Spleen (tissue), 11 donors: ENCODE data around the gene ERBB2. TPM values are rescaled to one million over a fixed set of nuclear protein-coding genes. Genes with fewer than 3 reads are reported as not detected.
"Not testable (repeated sequence)": the region's sequence is repeated elsewhere in the genome, so short reads cannot be mapped to it uniquely, and the experiment has no call there.

Source experiments
- DNase-seq: peaks from one replicate; pipeline ENCODE4 v3.0.0-alpha.2; 2020
- H3K27ac ChIP-seq, 8 donors: fragments of 200-600 bp; sonication (generic) in 7 of 8; 1 replicate in 4 of 8; 2 replicates in 4 of 8; pipeline versions ENCODE4 v1.5.0 to v1.8.0; 2016 to 2021; ENCODE audit warnings: inconsistent platforms in 4 of 8, mild to moderate bottlenecking in 4 of 8, moderate library complexity in 1 of 8
- H3K27me3 ChIP-seq, 7 donors: fragments of 200-600 bp; sonication (generic) in 6 of 7; replicated peaks in 1 of 7; 1 replicate in 4 of 7; 2 replicates in 3 of 7; pipeline versions ENCODE4 v1.5.0 to v1.8.0; 2016 to 2021; ENCODE audit warnings: inconsistent platforms in 3 of 7, mild to moderate bottlenecking in 1 of 7
- H3K36me3 ChIP-seq, 6 donors: fragments of 200-600 bp; sonication (generic) in 5 of 6; 1 replicate in 4 of 6; 2 replicates in 2 of 6; pipeline versions ENCODE4 v1.5.0 to v1.8.0; 2016 to 2021; ENCODE audit warnings: inconsistent platforms in 2 of 6
- H3K4me1 ChIP-seq, 6 donors: fragments of 200-600 bp; sonication (generic) in 5 of 6; 1 replicate in 3 of 6; 2 replicates in 3 of 6; pipeline versions ENCODE4 v1.5.0 to v1.8.0; 2016 to 2021; ENCODE audit warnings: inconsistent platforms in 3 of 6
- H3K4me3 ChIP-seq, 8 donors: fragments of 200-600 bp; sonication (generic) in 7 of 8; 1 replicate in 4 of 8; 2 replicates in 4 of 8; pipeline versions ENCODE4 v1.5.0 to v1.8.0; 2016 to 2021; ENCODE audit warnings: inconsistent platforms in 4 of 8, mild to moderate bottlenecking in 4 of 8, moderate library complexity in 2 of 8
- H3K9me3 ChIP-seq, 8 donors: fragments of 200-600 bp; sonication (generic) in 7 of 8; 1 replicate in 4 of 8; 2 replicates in 4 of 8; pipeline versions ENCODE4 v1.5.0 to v1.8.0; 2016 to 2021; ENCODE audit warnings: inconsistent platforms in 4 of 8
- POLR2A ChIP-seq, 3 donors: fragments of 450-650 bp; IDR thresholded peaks; one replicate each; pipeline ENCODE4 v1.5.1; 2017; ENCODE audit warnings: antibody characterized with exemption in 3 of 3, mild to moderate bottlenecking in 1 of 3
- POLR2AphosphoS5 ChIP-seq, 3 donors: sonication (generic); formaldehyde crosslinking; IDR thresholded peaks; one replicate each; pipeline ENCODE4 v1.5.1; 2017; ENCODE audit warnings: antibody characterized with exemption in 3 of 3
- WGBS, 5 donors: extraction: QIAGEN DNeasy Blood & Tissue Kit in 3 of 5; methylation state at CpG; one replicate each; pipeline versions ENCODE4 v1.1.5 to v1.1.7; 2013 to 2018; 5-methylcytosine and 5-hydroxymethylcytosine counted together
- intact Hi-C: fragments of 100-400 bp; cut with DNase I; formaldehyde crosslinking; loops from one replicate; pipeline ENCODE4 v1.15.0; 2023; ENCODE audit warnings: low total_unique reads
- polyA plus RNA-seq, 3 donors: library from polyadenylated mRNA; stranded (reverse); fragments of 200-250 nt; gene quantifications; one replicate each; pipeline ENCODE4 v1.2.1, GENCODE V29; 2013
- total RNA-seq, 7 donors: library from RNA; depleted of rRNA in 3 of 7; stranded (reverse); fragments of >200 nt in 3 of 7; fragmentation: NEBNext Ultra II Directional in 4 of 7; extraction: Animal tissue kit (Norgen Biotek cat#: 25700) in 4 of 7; gene quantifications; one replicate each; pipeline versions ENCODE4 v1.1.0 to v1.2.1, GENCODE V29; 2016 to 2021
- TF ChIP-seq, protein P1 (sequence below), 11 experiments: fragments of 200-600 bp in 7 of 11; fragments of 450-650 bp in 4 of 11; sonication (generic) in 4 of 11; IDR thresholded peaks in 8 of 11; conservative IDR thresholded peaks in 3 of 11; 1 replicate in 7 of 11; 2 replicates in 4 of 11; pipeline versions ENCODE4 v1.4.0 to v1.8.0; 2016 to 2021; ENCODE audit warnings: antibody characterized with exemption in 11 of 11, inconsistent platforms in 4 of 11, mild to moderate bottlenecking in 1 of 11
- donor health status: healthy with polysubstance abuse.
- donor health status: DM: no; HTN: no; CAD: no; lungs with moderate emphysema.
- donor health status: DM: no; HTN: no; CAD: no.
- donor health status: Bipolar disorder and iron deficiency.
- donor health status: healthy.
- donor health status: DM: no; HTN: no; CAD: no.
- donor health status: DM: yes; HTN: yes; CAD: no.

Gene ERBB2
- total and polyA plus RNA-seq, 10 donors = 3.4 to 15.9 (median 10.2) TPM

DNA sequence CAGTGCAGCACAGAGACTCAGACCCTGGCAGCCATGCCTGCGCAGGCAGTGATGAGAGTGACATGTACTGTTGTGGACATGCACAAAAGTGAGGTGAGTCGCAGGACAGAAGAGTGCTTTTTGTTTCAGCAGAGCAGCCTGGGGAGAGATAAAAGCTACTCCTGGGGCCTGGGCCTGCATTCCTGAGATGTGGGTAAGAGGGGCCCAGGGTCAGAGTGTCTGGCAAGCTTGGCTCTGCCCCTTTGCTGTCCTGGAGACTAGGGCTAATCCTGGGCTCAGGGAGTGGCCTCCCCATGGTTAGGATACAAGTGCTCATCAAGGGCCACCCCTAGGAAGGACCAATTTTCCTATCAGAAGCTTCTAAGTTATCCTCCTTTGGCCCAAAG is 4.8 kb upstream of the ERBB2 start:
- Histone ChIP-seq H3K4me3 (no peak overlapping the region), H3K27ac (no peak overlapping the region), H3K27me3 (peaks cover 0 to 18% (median 10%) of the 10 kb centered on the region in 7 donors), H3K4me1 (peaks cover 0 to 10% (median 2%) of the 10 kb centered on the region in 6 donors), H3K9me3 (no peaks in the 10 kb centered on the region), H3K36me3 (peaks cover 0 to 6% (median 0%) of the 10 kb centered on the region in 6 donors)
- 94 to 100% (median 97%) methylated on average over 2 of the region's 2 CpGs for WGBS, 5 donors
- no peak for DNase-seq
- TF ChIP-seq POLR2A (IDR thresholded peaks at IDR 0.05) = no peak
- TF ChIP-seq, protein P1, sequence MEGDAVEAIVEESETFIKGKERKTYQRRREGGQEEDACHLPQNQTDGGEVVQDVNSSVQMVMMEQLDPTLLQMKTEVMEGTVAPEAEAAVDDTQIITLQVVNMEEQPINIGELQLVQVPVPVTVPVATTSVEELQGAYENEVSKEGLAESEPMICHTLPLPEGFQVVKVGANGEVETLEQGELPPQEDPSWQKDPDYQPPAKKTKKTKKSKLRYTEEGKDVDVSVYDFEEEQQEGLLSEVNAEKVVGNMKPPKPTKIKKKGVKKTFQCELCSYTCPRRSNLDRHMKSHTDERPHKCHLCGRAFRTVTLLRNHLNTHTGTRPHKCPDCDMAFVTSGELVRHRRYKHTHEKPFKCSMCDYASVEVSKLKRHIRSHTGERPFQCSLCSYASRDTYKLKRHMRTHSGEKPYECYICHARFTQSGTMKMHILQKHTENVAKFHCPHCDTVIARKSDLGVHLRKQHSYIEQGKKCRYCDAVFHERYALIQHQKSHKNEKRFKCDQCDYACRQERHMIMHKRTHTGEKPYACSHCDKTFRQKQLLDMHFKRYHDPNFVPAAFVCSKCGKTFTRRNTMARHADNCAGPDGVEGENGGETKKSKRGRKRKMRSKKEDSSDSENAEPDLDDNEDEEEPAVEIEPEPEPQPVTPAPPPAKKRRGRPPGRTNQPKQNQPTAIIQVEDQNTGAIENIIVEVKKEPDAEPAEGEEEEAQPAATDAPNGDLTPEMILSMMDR (IDR thresholded peaks at IDR 0.05 in 8 of 11, conservative IDR thresholded peaks at IDR 0.05 in 3 of 11) = no peak
- no peak for TF ChIP-seq POLR2AphosphoS5 (IDR thresholded peaks at IDR 0.05)
- intact Hi-C loops = no loop called here

DNA sequence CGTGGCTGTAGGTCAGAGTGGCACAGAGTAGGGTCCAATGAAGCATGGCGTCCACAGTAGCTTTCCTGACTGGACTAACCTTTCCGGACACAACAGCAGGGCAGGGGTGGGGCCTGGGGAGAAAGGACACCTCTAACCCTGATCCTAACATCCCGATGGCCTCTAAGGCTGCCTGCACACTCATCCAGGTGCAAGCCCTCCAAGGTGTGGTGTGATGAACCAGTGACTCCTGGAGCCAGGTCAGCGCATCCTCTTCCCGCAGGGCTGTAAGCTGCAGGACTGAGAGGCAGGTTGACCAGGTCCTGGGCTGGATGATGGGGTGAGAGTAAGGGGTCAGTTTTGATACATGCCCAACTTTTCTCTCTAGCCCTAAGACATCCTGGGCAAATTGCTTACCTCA is 3.1 kb upstream of the ERBB2 start:
- peaks cover 0 to 22% (median 5%) of the 10 kb centered on the region in 6 donors for H3K4me1 ChIP-seq
- no peak overlapping the region for H3K4me3 ChIP-seq
- peaks cover 0 to 6% (median 0%) of the 10 kb centered on the region in 6 donors for H3K36me3 ChIP-seq
- no peak overlapping the region for H3K27ac ChIP-seq
- intact Hi-C loops = no loop called here
- 82 to 96% (median 88%) methylated on average over 5 to 6 of the region's 6 CpGs for WGBS, 5 donors
- H3K27me3 ChIP-seq = peaks cover 0 to 34% (median 24%) of the 10 kb centered on the region in 7 donors
- no peak for DNase-seq
- TF ChIP-seq POLR2AphosphoS5 (IDR thresholded peaks at IDR 0.05) = no peak
- no peak for TF ChIP-seq POLR2A (IDR thresholded peaks at IDR 0.05)
- TF ChIP-seq, protein P1 (IDR thresholded peaks at IDR 0.05 in 8 of 11, conservative IDR thresholded peaks at IDR 0.05 in 3 of 11) = no peak
- no peaks in the 10 kb centered on the region for H3K9me3 ChIP-seq

DNA sequence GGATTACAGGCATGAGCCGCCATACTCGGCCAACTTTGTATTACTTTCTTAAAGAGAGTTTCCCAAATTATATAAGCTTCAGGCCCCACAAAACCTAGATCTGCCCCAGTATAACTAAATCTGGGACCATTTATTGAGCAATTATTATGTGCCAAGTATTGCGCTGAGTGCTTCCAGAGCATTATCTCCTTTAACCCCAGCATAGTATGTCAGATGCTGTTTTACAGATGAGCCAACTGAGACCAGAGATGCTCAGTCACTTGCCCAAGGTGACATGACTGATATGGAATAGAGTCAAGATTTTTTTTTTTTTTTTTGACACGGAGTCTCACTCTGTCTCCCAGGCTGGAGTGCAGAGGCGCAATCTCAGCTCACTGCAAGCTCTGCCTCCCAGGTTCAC is 1.9 kb upstream of the ERBB2 start:
- 93 to 99% (median 93%) methylated on average over 5 of the region's 5 CpGs for WGBS, 5 donors
- TF ChIP-seq POLR2A (IDR thresholded peaks at IDR 0.05) = no peak
- TF ChIP-seq POLR2AphosphoS5 (IDR thresholded peaks at IDR 0.05) = no peak
- TF ChIP-seq, protein P1 (IDR thresholded peaks at IDR 0.05 in 8 of 11, conservative IDR thresholded peaks at IDR 0.05 in 3 of 11) = no peak
- no peak overlapping the region for H3K4me3 ChIP-seq
- peaks cover 0 to 6% (median 0%) of the 10 kb centered on the region in 6 donors for H3K36me3 ChIP-seq
- no peak overlapping the region for H3K27ac ChIP-seq
- intact Hi-C loops = no loop called here
- no peak for DNase-seq
- H3K9me3 ChIP-seq = no peaks in the 10 kb centered on the region
- peaks cover 0 to 22% (median 5%) of the 10 kb centered on the region in 6 donors for H3K4me1 ChIP-seq
- H3K27me3 ChIP-seq = peaks cover 0 to 40% (median 24%) of the 10 kb centered on the region in 7 donors

DNA sequence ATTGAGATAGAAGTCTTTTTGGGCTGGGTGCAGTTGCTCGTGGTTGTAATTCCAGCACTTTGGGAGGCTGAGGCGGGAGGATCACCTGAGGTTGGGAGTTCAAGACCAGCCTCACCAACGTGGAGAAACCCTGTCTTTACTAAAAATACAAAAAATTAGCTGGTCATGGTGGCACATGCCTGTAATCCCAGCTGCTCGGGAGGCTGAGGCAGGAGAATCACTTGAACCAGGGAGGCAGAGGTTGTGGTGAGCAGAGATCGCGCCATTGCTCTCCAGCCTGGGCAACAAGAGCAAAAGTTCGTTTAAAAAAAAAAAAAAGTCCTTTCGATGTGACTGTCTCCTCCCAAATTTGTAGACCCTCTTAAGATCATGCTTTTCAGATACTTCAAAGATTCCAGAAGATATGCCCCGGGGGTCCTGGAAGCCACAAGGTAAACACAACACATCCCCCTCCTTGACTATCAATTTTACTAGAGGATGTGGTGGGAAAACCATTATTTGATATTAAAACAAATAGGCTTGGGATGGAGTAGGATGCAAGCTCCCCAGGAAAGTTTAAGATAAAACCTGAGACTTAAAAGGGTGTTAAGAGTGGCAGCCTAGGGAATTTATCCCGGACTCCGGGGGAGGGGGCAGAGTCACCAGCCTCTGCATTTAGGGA is 577 bp upstream of the ERBB2 start:
- 51 to 62% (median 59%) methylated on average over 11 of the region's 11 CpGs for WGBS, 5 donors
- DNase-seq, H3K36me3 ChIP-seq, intact Hi-C loops, H3K9me3 ChIP-seq: not testable (repeated sequence)
- peak overlapping the region in 4 of 8 donors; percentile 10 to 70 (median 51) for H3K27ac ChIP-seq
- H3K27me3 ChIP-seq = peaks cover 0 to 40% (median 24%) of the 10 kb centered on the region in 7 donors
- peak overlapping the region; percentile 31 to 66 (median 42) for H3K4me3 ChIP-seq
- H3K4me1 ChIP-seq = peaks cover 0 to 22% (median 5%) of the 10 kb centered on the region in 6 donors
